Measurements from ENCODE around the gene SUMF1. TPM values are rescaled to one million over a fixed set of nuclear protein-coding genes. Genes with fewer than 3 reads are reported as not detected.

The SUMF1 gene
- total and polyA plus RNA-seq, 5 donors from 2014 or later: 10.5 to 28.0 (median 23.1) TPM

DNA sequence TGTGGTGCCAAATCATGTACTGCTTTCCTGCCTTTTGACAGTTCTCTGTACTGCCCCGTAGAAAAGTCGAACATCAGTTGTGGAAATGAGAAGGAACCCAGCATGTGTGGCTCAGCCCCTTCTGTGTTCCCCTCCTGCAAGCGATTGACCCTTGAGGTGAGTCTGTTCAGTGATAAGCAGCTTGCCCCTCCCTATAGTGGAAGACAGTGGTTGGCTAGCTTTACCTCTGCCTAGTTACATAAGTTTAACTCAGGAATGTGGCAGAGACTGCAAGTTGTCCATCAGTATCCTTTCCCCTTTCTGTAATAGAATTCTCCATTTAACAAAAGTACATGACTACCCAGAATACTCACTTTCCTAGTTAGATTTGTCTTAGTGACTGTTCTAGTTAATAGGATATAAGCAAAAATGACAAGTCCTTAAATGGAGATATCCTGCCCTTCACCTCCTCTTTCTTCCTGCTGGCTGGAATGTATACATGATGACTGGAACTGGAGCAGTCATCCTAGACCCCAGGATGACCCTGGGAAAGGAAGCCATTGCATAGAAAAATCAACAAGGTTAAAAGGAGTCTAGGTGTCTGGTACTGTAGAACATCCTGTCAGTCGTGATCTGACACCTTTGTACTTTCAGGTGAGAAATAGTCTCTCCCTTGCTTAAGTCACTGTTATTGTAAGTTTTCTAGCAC is 153.3 kb downstream of the SUMF1 start:
- Mint-ChIP-seq H3K4me1 (peaks cover 0 to 20% (median 9%) of the 10 kb centered on the region in 4 donors), H3K27me3 (no peaks in the 10 kb centered on the region), H3K36me3 (peaks cover 33% of the 10 kb centered on the region), H3K9me3 (peaks cover 0 to 3% (median 0%) of the 10 kb centered on the region in 7 donors), H3K27ac (peak overlapping the region in 1 of 3 donors; percentile 15), H3K4me3 (no peak overlapping the region)
- DNase-seq: no peak
- no peak overlapping the region for H3K4me3 ChIP-seq (ENCODE audit: low read depth, low read length)
- no peak for ATAC-seq (ENCODE audit: low read depth in 2 of 2)
- H3K9me3 ChIP-seq (ENCODE audit: control insufficient read depth in 2 of 2, low read length in 2 of 2): no peaks in the 10 kb centered on the region
- H3K27me3 ChIP-seq (ENCODE audit: control insufficient read depth, insufficient read depth, low read length): no peaks in the 10 kb centered on the region
- H3K36me3 ChIP-seq (ENCODE audit: control insufficient read depth, insufficient read depth, low read length): peaks cover 10% of the 10 kb centered on the region
- H3K4me1 ChIP-seq (ENCODE audit: control insufficient read depth, insufficient read depth, low read length, poor library complexity, severe bottlenecking): no peaks in the 10 kb centered on the region
- no peak overlapping the region for H3K27ac ChIP-seq (ENCODE audit: insufficient read depth, low read length, poor library complexity, severe bottlenecking)

DNA sequence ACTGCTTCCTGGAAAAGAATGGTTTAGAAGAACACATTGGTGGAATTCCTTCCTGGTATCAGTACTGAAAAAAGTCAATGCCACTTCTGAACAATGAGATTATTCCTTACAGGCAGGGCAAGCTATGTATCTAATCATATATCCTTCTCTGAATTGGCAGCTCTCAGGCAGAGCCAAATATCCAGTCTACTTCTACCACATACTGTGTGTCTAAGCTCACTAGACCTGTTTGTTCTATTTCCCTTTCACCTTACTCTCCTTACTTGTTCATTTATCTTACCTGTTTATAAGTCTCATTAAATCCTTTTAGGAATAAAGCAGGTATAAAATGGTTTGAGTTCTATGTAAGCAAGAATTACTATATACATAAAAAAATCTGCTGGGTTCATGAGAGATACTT is 155.6 kb downstream of the SUMF1 start:
- ATAC-seq (ENCODE audit: low read depth in 2 of 2): no peak
- H3K9me3 ChIP-seq (ENCODE audit: control insufficient read depth in 2 of 2, low read length in 2 of 2): no peaks in the 10 kb centered on the region
- no peak overlapping the region for H3K4me3 Mint-ChIP-seq
- H3K27me3 ChIP-seq (ENCODE audit: control insufficient read depth, insufficient read depth, low read length): no peaks in the 10 kb centered on the region
- H3K4me1 Mint-ChIP-seq: peaks cover 2 to 20% (median 16%) of the 10 kb centered on the region in 4 donors
- H3K27me3 Mint-ChIP-seq: no peaks in the 10 kb centered on the region
- H3K4me1 ChIP-seq (ENCODE audit: control insufficient read depth, insufficient read depth, low read length, poor library complexity, severe bottlenecking): no peaks in the 10 kb centered on the region
- no peak for DNase-seq
- no peak overlapping the region for H3K27ac Mint-ChIP-seq
- peaks cover 6% of the 10 kb centered on the region for H3K36me3 ChIP-seq (ENCODE audit: control insufficient read depth, insufficient read depth, low read length)
- H3K36me3 Mint-ChIP-seq: peaks cover 37% of the 10 kb centered on the region
- no peak overlapping the region for H3K27ac ChIP-seq (ENCODE audit: insufficient read depth, low read length, poor library complexity, severe bottlenecking)
- peaks cover 0 to 3% (median 0%) of the 10 kb centered on the region in 7 donors for H3K9me3 Mint-ChIP-seq
- H3K4me3 ChIP-seq (ENCODE audit: low read depth, low read length): no peak overlapping the region

Other genes with a start within 250 kb of the SUMF1 start
- gene SETMAR, start 163.9 kb downstream of the SUMF1 start, total RNA-seq: 12.9 TPM
- gene SETMAR, start 163.9 kb downstream of the SUMF1 start, polyA plus RNA-seq: 10 to 100 TPM in 3 of 4 donors, 1 to 10 TPM in 1; 8.6 to 13.0 (median 12.4) TPM
- 97.5 TPM for gene ITPR1, start 26.1 kb upstream of the SUMF1 start, total RNA-seq
- gene ITPR1, start 26.1 kb upstream of the SUMF1 start, polyA plus RNA-seq: 10 to 100 TPM in 1 of 4 donors, 1 to 10 TPM in 3; 6.9 to 11.1 (median 8.6) TPM

Measured in CD4-positive, CD25-positive, alpha-beta regulatory T cell (primary cell).